Effector memory CD8-positive, alpha-beta T cell (primary cell): ENCODE data around the gene PPP1R1B.
"Not testable (repeated sequence)": the region's sequence is repeated elsewhere in the genome, so short reads cannot be mapped to it uniquely, and the experiment has no call there.

ENCODE experiments used
- ATAC-seq: fragments of 150-1000 bp; cut with Tn5 transposase; replicated peaks from 2 replicates; pipeline ENCODE4 v1.10.0; 2021; ENCODE audit warnings: mild to moderate bottlenecking, moderate library complexity
- DNase-seq, 3 experiments: peaks; one replicate each; pipeline ENCODE4 v3.0.0; 2021
- H3K27ac Mint-ChIP-seq, 2 donors: one replicate each; pipeline ENCODE4 v1.8.0; 2022; ENCODE audit warnings: mild to moderate bottlenecking in 2 of 2, mixed read lengths in 2 of 2, moderate library complexity in 2 of 2
- H3K27me3 Mint-ChIP-seq, 2 donors: one replicate each; pipeline ENCODE4 v1.8.0; 2022; ENCODE audit warnings: mixed read lengths in 2 of 2
- H3K36me3 Mint-ChIP-seq: one replicate; pipeline ENCODE4 v1.8.0; 2022; ENCODE audit warnings: mild to moderate bottlenecking, moderate library complexity, mixed read lengths; ENCODE audit not compliant: insufficient read depth
- H3K4me1 Mint-ChIP-seq, 2 donors: one replicate each; pipeline ENCODE4 v1.8.0; 2022; ENCODE audit warnings: low read depth in 2 of 2, mixed read lengths in 2 of 2
- H3K4me3 Mint-ChIP-seq, 2 donors: one replicate each; pipeline ENCODE4 v1.8.0; 2022; ENCODE audit warnings: mild to moderate bottlenecking in 2 of 2, mixed read lengths in 2 of 2, moderate library complexity in 2 of 2
- H3K9me3 Mint-ChIP-seq, 2 donors: one replicate each; pipeline ENCODE4 v1.8.0; 2022; ENCODE audit warnings: mixed read lengths in 2 of 2
- total RNA-seq, 9 experiments: gene quantifications; one replicate each; lab custom pipeline; 2026; lab: John Stamatoyannopoulos, UW

PPP1R1B gene
- 0 to 0.11 (median 0) reads per million in 9 experiments for total RNA-seq

DNA sequence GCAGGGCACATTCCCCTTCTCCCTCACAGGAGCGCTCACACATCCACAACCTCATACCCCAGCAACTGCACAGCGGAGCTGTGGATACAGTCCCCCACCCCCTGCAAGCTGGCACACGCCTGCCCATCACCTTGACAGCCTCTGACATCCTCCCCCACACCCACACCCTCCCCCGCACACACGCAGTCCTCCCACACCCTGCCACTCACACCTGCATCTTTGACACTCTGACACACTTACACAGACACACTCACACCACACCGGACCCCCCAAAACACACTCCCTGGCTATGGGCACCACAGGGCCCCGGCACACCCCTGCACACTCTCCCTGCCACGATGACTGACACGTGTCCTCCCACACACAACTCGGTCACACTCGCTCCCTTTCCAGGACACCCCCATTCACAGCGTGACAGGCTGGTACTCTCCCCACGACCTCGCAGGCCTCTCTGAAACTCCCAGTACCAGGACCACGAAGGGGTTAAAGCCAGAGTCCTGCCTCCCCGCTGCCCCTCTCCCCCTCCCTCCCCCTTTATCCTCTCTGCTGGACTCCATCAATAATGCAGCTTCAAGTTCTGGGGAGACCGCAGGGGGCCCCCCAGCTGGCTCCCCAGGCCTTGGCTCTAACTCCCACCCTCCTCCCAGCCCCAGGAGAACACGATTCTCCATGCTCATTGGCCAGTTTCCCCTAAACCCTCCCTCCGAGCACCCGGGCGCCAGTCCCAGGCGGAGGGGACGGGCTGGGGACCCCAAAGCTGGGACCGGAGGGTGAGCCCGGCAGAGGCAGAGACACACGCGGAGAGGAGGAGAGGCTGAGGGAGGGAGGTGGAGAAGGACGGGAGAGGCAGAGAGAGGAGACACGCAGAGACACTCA is at the start of gene PPP1R1B:
Gene PPP1R1B (plus strand): TSS at position 782 of the 876 bp plus-strand sequence. CDS start 441 bp downstream, outside the sequence.
- peaks cover 3% of the 10 kb centered on the region for H3K36me3 Mint-ChIP-seq
- peak within 1 kb of the TSS; percentile 47 to 56 for H3K4me3 Mint-ChIP-seq
- peaks cover 29 to 68% of the 10 kb centered on the region in 2 donors for H3K27me3 Mint-ChIP-seq
- H3K27ac Mint-ChIP-seq, result no peak within 1 kb of the TSS
- no peak for ATAC-seq
- no peak for DNase-seq
- H3K9me3 Mint-ChIP-seq, result no peaks in the 10 kb centered on the region
- peaks cover 22 to 25% of the 10 kb centered on the region in 2 donors for H3K4me1 Mint-ChIP-seq

DNA sequence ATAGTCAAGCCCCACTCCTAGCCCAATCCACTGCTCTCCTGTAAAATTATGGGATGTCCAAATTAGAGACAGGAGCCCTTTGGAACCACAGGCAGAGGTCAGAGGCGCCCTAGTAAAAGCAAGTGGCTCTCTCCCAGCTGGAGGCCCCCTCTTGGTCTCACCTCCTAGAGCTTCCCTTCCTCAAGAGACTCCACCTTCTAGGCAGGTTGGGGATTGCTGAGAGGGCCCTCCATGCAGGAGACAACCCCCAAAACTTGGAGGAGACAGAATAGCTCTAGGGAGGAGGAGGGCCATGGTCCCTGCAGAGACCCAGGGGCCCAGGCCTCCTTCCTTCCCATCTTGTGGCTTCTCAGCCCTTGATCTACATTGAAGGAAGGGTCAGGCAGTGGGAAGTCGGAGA is 48.5 kb upstream of the PPP1R1B start:
- peaks cover 0 to 2% of the 10 kb centered on the region in 2 donors for H3K4me1 Mint-ChIP-seq
- no peak overlapping the region for H3K27ac Mint-ChIP-seq
- H3K4me3 Mint-ChIP-seq, result no peak overlapping the region
- H3K36me3 Mint-ChIP-seq, result no peaks in the 10 kb centered on the region
- ATAC-seq (no peak), DNase-seq (no peak)
- H3K9me3 Mint-ChIP-seq, result no peaks in the 10 kb centered on the region
- no peaks in the 10 kb centered on the region for H3K27me3 Mint-ChIP-seq

DNA sequence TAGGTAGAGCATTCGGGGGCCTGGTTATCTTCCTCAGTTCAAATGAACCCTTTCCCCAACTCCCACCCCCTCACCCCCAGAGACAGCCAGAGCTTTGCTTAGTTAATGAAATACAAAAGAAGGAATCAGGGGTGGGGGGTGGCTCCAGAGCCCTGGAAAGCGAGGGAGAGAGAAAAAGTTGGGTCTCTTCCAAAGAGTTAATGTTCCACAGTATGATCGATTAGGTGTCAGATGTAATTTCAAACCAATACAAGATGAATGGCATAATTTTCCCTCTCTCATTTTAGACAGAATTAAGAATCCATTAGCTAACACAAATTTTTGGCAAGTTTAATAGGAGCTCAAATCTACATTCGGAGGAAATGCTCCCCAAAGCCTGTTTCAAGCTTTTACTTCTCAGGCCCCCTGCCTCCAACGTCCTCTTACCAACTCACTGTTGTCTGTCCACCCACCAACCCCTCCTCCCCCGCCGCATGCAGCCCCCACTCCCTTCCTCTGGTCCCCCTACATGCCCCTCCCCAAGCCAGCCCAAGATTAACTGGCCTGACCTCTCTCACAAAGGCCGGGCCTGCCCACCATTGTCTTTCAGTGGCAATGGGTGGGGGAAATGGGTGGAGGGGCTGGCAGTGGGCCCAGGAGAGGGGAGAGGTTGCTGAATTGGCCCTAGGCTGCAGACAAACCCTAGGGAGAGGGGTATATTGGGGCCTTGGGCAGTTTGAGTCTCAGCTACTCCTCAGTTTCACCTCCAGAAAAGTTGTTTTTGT is 47.3 kb upstream of the PPP1R1B start:
- no peak overlapping the region for H3K27ac Mint-ChIP-seq
- no peaks in the 10 kb centered on the region for H3K4me1 Mint-ChIP-seq
- no peak overlapping the region for H3K4me3 Mint-ChIP-seq
- H3K36me3 Mint-ChIP-seq, result no peaks in the 10 kb centered on the region
- H3K27me3 Mint-ChIP-seq, result no peaks in the 10 kb centered on the region
- no peaks in the 10 kb centered on the region for H3K9me3 Mint-ChIP-seq
- no peak for DNase-seq
- no peak for ATAC-seq

DNA sequence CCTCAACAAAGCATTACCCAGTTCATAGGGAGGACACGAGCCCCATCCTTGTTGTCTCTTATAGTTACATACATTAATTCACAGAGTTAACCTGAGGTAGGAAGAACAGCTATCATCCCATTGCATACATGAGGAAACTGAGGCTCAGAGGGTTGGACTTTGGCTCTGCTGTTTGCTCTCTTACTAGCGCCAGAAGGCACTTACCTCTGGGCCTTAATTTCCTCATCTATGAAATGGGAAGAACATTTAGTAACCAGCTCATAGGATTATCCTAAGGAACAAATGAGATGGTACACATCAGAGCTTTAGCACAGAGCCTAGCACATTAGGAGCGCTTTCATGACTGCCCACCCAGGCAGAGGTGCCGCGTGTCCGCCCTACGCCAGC is 46.7 kb upstream of the PPP1R1B start:
- no peak overlapping the region for H3K4me3 Mint-ChIP-seq
- H3K36me3 Mint-ChIP-seq, result no peaks in the 10 kb centered on the region
- DNase-seq (no peak), ATAC-seq (no peak)
- no peak overlapping the region for H3K27ac Mint-ChIP-seq
- H3K9me3 Mint-ChIP-seq, result no peaks in the 10 kb centered on the region
- no peaks in the 10 kb centered on the region for H3K27me3 Mint-ChIP-seq
- no peaks in the 10 kb centered on the region for H3K4me1 Mint-ChIP-seq

DNA sequence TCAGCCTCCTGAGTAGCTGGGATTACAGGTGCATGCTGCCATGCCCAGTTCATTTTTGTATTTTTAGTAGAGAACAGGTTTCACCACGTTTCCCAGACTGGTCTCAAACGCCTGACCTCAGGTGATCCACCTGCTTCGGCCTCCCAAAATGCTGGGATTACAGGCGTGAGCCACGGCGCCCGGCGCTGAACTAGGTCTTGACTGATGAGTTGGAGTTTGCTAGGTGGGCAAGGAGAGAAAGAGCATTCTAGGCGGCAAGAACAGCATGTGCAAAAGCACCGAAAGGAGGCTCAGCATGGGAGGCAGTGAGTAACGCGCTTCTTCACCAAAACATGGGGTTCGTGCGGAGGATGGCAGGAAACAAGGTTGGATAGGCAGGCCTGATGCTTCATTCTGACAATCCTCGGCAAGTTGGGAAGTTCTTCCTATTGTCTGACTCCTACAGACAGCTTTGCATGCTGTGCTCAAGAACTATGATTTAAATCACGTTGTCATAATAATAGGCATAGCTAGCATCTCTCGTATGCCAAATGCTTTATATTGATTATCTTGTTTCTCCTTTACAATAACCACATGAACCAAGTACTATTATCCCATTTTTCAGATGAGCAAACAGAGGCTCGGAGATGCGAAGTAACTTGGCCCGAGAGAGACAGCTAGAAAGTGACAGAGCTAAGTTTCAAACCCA is 45.5 kb upstream of the PPP1R1B start:
- Mint-ChIP-seq H3K4me3 (no peak overlapping the region), H3K4me1 (no peaks in the 10 kb centered on the region), H3K27ac (no peak overlapping the region), H3K9me3 (no peaks in the 10 kb centered on the region), H3K36me3 (no peaks in the 10 kb centered on the region), H3K27me3 (no peaks in the 10 kb centered on the region)
- DNase-seq (no peak), ATAC-seq (no peak)

DNA sequence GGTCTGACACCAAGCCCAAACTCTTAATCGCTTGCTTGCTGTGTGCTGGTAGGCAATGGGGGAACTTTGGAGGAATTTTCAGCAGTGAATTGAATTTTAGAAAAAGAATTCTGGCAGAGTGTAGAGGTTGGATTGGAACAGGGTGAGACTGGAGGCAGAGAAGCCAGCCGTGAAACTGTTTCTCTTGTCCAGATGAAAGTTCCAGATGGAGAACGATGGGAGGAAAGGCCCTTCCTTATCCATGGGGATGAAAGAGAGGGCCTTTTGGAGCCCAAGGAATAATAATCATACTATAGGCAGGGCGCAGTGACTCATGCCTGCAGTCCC is 45.0 kb upstream of the PPP1R1B start:
- H3K4me3 Mint-ChIP-seq, result no peak overlapping the region
- H3K4me1 Mint-ChIP-seq, result no peaks in the 10 kb centered on the region
- DNase-seq, result no peak
- H3K27me3 Mint-ChIP-seq, result peaks cover 0 to 3% of the 10 kb centered on the region in 2 donors
- H3K9me3 Mint-ChIP-seq, result no peaks in the 10 kb centered on the region
- H3K36me3 Mint-ChIP-seq, result no peaks in the 10 kb centered on the region
- H3K27ac Mint-ChIP-seq, result no peak overlapping the region
- ATAC-seq, result no peak

DNA sequence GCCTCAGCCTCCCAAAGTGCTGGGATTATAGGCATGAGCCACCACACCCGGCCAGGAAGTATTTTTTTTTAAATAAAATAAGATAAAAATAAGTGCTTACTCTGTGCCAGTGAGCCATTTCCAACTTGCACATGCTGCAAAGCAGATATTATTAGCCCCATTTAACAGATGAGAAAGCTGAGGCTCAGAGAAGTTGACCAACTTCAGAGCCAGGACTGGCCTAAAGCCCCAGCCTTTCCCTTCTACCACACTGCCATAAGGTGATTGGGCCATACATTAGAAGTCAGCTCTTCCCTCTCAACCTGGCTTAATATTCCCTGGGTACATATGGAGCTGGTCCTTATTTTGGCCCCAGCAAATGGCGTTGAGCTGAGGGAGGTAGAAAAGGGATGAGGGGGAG is 44.1 kb upstream of the PPP1R1B start:
- ATAC-seq (no peak), DNase-seq (no peak)
- no peaks in the 10 kb centered on the region for H3K4me1 Mint-ChIP-seq
- H3K27ac Mint-ChIP-seq, result no peak overlapping the region
- H3K36me3 Mint-ChIP-seq, result no peaks in the 10 kb centered on the region
- H3K27me3 Mint-ChIP-seq, result peaks cover 0 to 8% of the 10 kb centered on the region in 2 donors
- H3K4me3 Mint-ChIP-seq, result no peak overlapping the region
- H3K9me3 Mint-ChIP-seq, result no peaks in the 10 kb centered on the region

DNA sequence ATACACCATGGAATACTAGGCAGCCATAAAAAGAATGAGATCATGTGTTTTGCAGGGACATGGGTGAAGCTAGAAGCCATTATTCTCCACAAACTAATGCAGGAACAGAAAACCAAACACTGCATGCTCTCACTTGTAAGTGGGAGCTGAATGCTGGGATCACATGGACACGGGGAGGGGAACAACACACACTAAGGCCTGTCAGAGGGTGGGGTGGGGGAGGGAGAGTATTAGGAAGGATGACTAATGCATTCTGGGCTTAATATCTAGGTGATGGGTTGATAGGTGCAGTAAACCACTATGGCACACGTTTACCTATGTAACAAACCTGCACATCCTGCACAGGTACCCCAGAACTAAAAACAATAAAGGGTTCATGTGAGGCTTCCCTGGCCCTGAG is 36.6 kb upstream of the PPP1R1B start:
- H3K4me1 Mint-ChIP-seq, H3K27ac Mint-ChIP-seq, H3K9me3 Mint-ChIP-seq, DNase-seq, H3K36me3 Mint-ChIP-seq, ATAC-seq, H3K4me3 Mint-ChIP-seq: not testable (repeated sequence)
- peaks cover 43 to 77% of the 10 kb centered on the region in 2 donors for H3K27me3 Mint-ChIP-seq

DNA sequence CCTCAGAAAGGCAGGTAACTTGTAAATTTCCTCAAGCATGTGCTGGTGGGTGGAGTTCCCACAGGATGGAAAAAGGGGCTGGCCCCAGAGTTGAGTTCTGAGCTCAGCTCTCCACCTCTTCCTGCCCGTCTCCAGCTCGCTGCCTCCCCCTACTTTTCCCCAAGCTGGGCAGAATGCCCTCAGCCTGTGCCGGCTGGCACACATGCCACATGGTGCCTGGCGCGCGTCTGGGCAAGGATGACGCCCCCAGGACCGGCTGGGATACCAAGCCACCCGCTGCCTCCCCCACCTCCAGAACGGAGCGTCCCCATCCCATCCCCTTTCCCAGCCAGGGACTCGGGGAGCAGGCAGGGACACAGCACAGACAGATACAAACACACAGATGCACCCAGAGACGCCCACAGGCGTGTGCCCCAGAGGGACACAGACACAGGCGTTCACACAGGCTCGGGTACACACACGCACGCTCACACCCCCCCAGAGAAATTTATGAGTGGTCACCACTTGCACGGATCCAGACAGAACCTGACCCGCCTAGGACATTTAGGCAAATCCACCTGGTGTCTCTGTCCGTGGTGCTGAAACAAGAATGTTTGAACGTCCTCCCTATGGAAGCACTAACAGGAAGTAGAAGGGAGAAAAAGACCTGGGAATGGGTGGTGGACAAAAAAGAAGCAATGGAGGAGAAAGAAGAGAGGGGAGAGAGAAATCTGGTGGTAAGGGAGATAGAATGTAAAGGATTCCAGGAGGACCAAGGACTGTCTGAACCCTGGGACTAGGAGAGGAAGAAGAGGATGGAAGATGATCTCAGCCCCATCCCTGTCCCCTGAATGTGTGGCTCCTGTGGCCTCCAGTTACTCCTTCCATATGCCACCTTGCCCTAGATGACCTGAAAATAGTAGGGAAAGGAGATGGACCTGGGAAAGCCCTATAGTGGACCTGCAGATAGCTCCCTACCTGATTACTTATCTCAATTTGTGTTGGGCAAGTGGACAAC is 34.5 kb upstream of the PPP1R1B start:
- Mint-ChIP-seq H3K4me3 (no peak overlapping the region), H3K4me1 (peaks cover 6 to 9% of the 10 kb centered on the region in 2 donors)

DNA sequence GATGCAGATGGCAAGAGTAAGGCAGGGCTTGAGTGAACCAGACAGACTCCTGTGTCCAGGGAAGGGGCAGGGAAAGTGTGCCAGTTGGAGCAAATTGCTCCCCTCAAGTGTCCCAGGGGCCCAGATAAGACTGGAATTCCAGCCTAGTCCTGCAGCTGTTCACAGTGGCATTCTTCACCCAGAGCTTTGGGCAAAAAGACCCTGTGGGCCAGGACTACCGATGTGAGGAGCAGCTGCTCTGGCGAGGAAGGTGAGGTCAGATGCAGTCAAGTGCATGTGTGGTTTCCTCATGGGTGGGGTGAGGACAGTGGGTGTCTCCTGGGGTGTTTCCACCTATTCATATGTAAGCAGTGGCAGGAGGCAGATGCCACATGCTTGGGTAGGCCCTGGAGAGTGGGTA is 33.4 kb upstream of the PPP1R1B start:
- Mint-ChIP-seq H3K27me3 (peaks cover 71 to 95% of the 10 kb centered on the region in 2 donors), H3K9me3 (peaks cover 2 to 7% of the 10 kb centered on the region in 2 donors), H3K4me1 (peaks cover 8 to 9% of the 10 kb centered on the region in 2 donors), H3K36me3 (no peaks in the 10 kb centered on the region), H3K27ac (no peak overlapping the region), H3K4me3 (no peak overlapping the region)
- ATAC-seq (no peak), DNase-seq (no peak)

More for the DNA sequence above, 34.5 kb upstream of the PPP1R1B start:
- Mint-ChIP-seq H3K27ac (no peak overlapping the region), H3K27me3 (peaks cover 64 to 90% of the 10 kb centered on the region in 2 donors), H3K9me3 (peaks cover 2 to 7% of the 10 kb centered on the region in 2 donors), H3K36me3 (no peaks in the 10 kb centered on the region)
- no peak for ATAC-seq
- peak in 2 of 3 experiments; percentile 28 to 29 for DNase-seq

DNA sequence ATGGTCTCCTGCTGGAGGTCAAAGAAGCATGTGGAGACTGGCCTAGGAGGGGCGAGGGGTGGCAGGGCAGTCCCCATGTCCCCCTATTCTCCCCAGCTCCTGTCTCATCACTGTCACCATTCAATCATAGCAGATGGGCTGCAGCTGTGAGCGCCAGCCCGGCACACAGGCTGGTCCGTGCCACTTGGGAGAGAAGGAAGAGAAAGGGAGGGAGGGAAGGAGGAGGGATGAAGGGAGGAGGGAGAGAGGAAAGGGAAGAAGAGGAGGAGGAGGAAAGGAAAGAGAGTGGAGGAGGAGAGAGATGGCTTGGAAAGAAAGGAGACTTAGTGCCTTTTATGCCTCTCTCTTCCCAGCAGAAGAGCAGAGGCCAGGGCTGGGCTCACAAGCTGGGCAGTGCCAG is 31.5 kb upstream of the PPP1R1B start:
- H3K27ac Mint-ChIP-seq, result no peak overlapping the region
- DNase-seq, result no peak
- peaks cover 84 to 97% of the 10 kb centered on the region in 2 donors for H3K27me3 Mint-ChIP-seq
- peaks cover 3% of the 10 kb centered on the region for H3K36me3 Mint-ChIP-seq
- no peak for ATAC-seq
- H3K9me3 Mint-ChIP-seq, result peaks cover 2 to 7% of the 10 kb centered on the region in 2 donors
- H3K4me3 Mint-ChIP-seq, result no peak overlapping the region
- peaks cover 9 to 13% of the 10 kb centered on the region in 2 donors for H3K4me1 Mint-ChIP-seq

DNA sequence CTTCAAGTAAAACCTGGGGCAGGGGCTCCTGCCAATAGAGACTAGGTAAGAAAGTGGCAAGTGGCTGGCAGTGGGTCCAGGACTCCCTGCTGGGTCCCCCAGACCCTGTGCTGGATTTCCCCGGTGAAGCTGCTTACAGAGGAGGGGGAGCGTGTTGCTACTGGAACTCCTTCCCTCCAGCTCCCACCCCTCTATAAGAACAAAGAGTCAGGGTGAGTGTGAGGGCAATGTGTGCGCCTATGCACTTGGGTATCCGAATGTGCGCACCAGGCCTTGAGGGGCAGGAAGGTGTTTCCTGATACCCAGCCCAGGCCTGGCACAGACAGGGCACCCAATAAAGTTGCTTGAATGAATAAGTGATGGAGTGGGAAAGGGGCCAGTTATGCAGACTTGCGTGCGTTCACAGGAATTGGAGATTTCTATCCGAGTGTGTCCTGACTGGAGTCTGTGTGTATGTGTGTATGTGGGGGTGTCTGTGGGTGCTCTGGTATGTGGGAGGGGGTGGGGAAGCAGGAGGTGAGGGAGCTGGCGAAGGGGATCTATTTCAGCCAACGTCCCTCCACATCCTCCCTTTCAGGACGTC is 30.7 kb upstream of the PPP1R1B start:
- H3K27ac Mint-ChIP-seq, result no peak overlapping the region
- ATAC-seq, result no peak
- H3K4me3 Mint-ChIP-seq, result peak overlapping the region in 1 of 2 donors; percentile 6
- H3K4me1 Mint-ChIP-seq, result peaks cover 9 to 13% of the 10 kb centered on the region in 2 donors
- no peak for DNase-seq
- H3K9me3 Mint-ChIP-seq, result peaks cover 2 to 7% of the 10 kb centered on the region in 2 donors
- H3K27me3 Mint-ChIP-seq, result peaks cover 88 to 100% of the 10 kb centered on the region in 2 donors
- peaks cover 3% of the 10 kb centered on the region for H3K36me3 Mint-ChIP-seq
